Breast epithelium (tissue), 3 donors: ENCODE results near the gene TBC1D1.

Experiments used
- CTCF ChIP-seq, 3 donors: fragments of 450-650 bp; IDR thresholded peaks; one replicate each; pipeline ENCODE4 v1.5.1; 2016 to 2017; ENCODE audit warnings: antibody characterized with exemption in 3 of 3, mild to moderate bottlenecking in 3 of 3, moderate library complexity in 3 of 3
- POLR2A ChIP-seq: fragments of 450-650 bp; IDR thresholded peaks from one replicate; pipeline ENCODE4 v1.6.1; 2016; ENCODE audit warnings: antibody characterized with exemption, mild to moderate bottlenecking, moderate library complexity

- TF ChIP-seq CTCF (IDR thresholded peaks at IDR 0.05) (no peak), POLR2A (no peak)
These were observed 261.0 kb downstream of the TBC1D1 start for GRCh38 chr4:38151873-38152272.
